DND-41 (cell line): ENCODE measurements around the gene TTC4.

Experiments
- ATAC-seq: fragments of 200-7000 bp; cut with Tn5 transposase; 3 replicates; pipeline ENCODE4 v1.9.1; 2021; ENCODE audit warnings: low read depth; ENCODE audit not compliant: insufficient read depth
- DNase-seq: peaks from one replicate; pipeline ENCODE4 v3.0.0-alpha.2; 2020
- H2AFZ ChIP-seq: 2 replicates; pipeline ENCODE4 v1.6.0; 2012; ENCODE audit warnings: low read depth, low read length
- H3K27ac ChIP-seq: 2 replicates; pipeline ENCODE4 v1.5.1; 2012; ENCODE audit warnings: low read length, inconsistent platforms
- H3K27me3 ChIP-seq: fragments of 200-600 bp; sonication (generic); 2 replicates; pipeline ENCODE4 v1.6.0; 2012; ENCODE audit warnings: low read length, mild to moderate bottlenecking, inconsistent platforms; ENCODE audit not compliant: insufficient read depth, poor library complexity
- H3K36me3 ChIP-seq: 2 replicates; pipeline ENCODE4 v1.5.1; 2012; ENCODE audit warnings: low read length, inconsistent platforms; ENCODE audit not compliant: insufficient read depth
- H3K4me1 ChIP-seq: 2 replicates; pipeline ENCODE4 v1.5.1; 2012; ENCODE audit warnings: mild to moderate bottlenecking, low read length; ENCODE audit not compliant: insufficient read depth
- H3K4me2 ChIP-seq: 2 replicates; pipeline ENCODE4 v1.6.0; 2012; ENCODE audit warnings: mild to moderate bottlenecking, moderate library complexity, low read length, inconsistent platforms; ENCODE audit not compliant: insufficient read depth
- H3K4me3 ChIP-seq, 2 experiments: fragments of 200-600 bp in 1 of 2; shearing (Covaris generic) in 1 of 2; 2 replicates each; pipeline ENCODE4 v1.5.1; 2012 to 2016; ENCODE audit warnings: inconsistent platforms in 2 of 2, low read length in 2 of 2, mild to moderate bottlenecking in 2 of 2, low read depth in 1 of 2, moderate library complexity in 1 of 2
- H3K79me2 ChIP-seq: 2 replicates; pipeline ENCODE4 v1.6.0; 2012; ENCODE audit warnings: low read length, inconsistent platforms; ENCODE audit not compliant: insufficient read depth
- H3K9ac ChIP-seq: 2 replicates; pipeline ENCODE4 v1.6.0; 2012; ENCODE audit warnings: low read depth, mild to moderate bottlenecking, inconsistent platforms, low read length, moderate library complexity
- H3K9me3 ChIP-seq: 2 replicates; pipeline ENCODE4 v1.5.1; 2012; ENCODE audit warnings: low read length, moderate library complexity, mild to moderate bottlenecking, inconsistent platforms; ENCODE audit not compliant: insufficient read depth, severe bottlenecking
- H4K20me1 ChIP-seq: 2 replicates; pipeline ENCODE4 v1.6.0; 2012; ENCODE audit warnings: low read length; ENCODE audit not compliant: insufficient read depth
- CTCF ChIP-seq: IDR thresholded peaks from 2 replicates; pipeline ENCODE4 v1.5.1; 2012; ENCODE audit warnings: borderline replicate concordance, low read length, moderate library complexity, mild to moderate bottlenecking; ENCODE audit not compliant: poor library complexity, severe bottlenecking; ENCODE audit errors: extremely low read depth
- EZH2 ChIP-seq: IDR thresholded peaks from 3 replicates; pipeline ENCODE4 v1.6.1; 2012; ENCODE audit warnings: borderline replicate concordance, low read depth, mild to moderate bottlenecking, moderate library complexity, low read length, inconsistent platforms; ENCODE audit not compliant: severe bottlenecking

Gene TTC4

GRCh38 chr1:54745864-54746263 is 30.2 kb downstream of the TTC4 start:
- Histone ChIP-seq H2AFZ (no peak overlapping the region), H3K9ac (no peak overlapping the region), H3K9me3 (no peaks in the 10 kb centered on the region), H3K27me3 (no peaks in the 10 kb centered on the region), H4K20me1 (peaks cover 5% of the 10 kb centered on the region; the same call in 1 of the 2 replicates), H3K4me2 (no peak overlapping the region), H3K79me2 (no peaks in the 10 kb centered on the region), H3K4me1 (no peaks in the 10 kb centered on the region), H3K36me3 (peaks cover 30% of the 10 kb centered on the region), H3K27ac (no peak overlapping the region), H3K4me3 (no peak overlapping the region)
- DNase-seq (no peak), ATAC-seq (no peak)
- TF ChIP-seq EZH2 (no peak), CTCF (no peak)

GRCh38 chr1:54748094-54748835 is 32.6 kb downstream of the TTC4 start:
- no peak overlapping the region for H2AFZ ChIP-seq
- H3K4me3 ChIP-seq: no peak overlapping the region
- TF ChIP-seq EZH2 (no peak), CTCF (no peak)
- H3K27ac ChIP-seq: no peak overlapping the region
- no peaks in the 10 kb centered on the region for H3K4me1 ChIP-seq
- ATAC-seq (no peak), DNase-seq (no peak)
- no peak overlapping the region for H3K9ac ChIP-seq
- no peak overlapping the region for H3K4me2 ChIP-seq
- no peaks in the 10 kb centered on the region for H3K27me3 ChIP-seq
- peaks cover 3% of the 10 kb centered on the region; the same call in 1 of the 2 replicates for H4K20me1 ChIP-seq
- H3K9me3 ChIP-seq: no peaks in the 10 kb centered on the region
- peaks cover 11% of the 10 kb centered on the region for H3K36me3 ChIP-seq
- no peaks in the 10 kb centered on the region for H3K79me2 ChIP-seq

GRCh38 chr1:54750596-54750995 is 34.9 kb downstream of the TTC4 start:
- no peaks in the 10 kb centered on the region for H3K4me1 ChIP-seq
- H2AFZ ChIP-seq: no peak overlapping the region
- H4K20me1 ChIP-seq: no peaks in the 10 kb centered on the region
- no peaks in the 10 kb centered on the region for H3K27me3 ChIP-seq
- H3K4me3 ChIP-seq: no peak overlapping the region
- no peak overlapping the region for H3K27ac ChIP-seq
- H3K36me3 ChIP-seq: no peaks in the 10 kb centered on the region
- ATAC-seq (no peak), DNase-seq (no peak)
- H3K9me3 ChIP-seq: no peaks in the 10 kb centered on the region
- H3K4me2 ChIP-seq: no peak overlapping the region
- TF ChIP-seq CTCF: no peak
- no peak for TF ChIP-seq EZH2
- H3K9ac ChIP-seq: no peak overlapping the region
- no peaks in the 10 kb centered on the region for H3K79me2 ChIP-seq

- Histone ChIP-seq H4K20me1 (no peaks in the 10 kb centered on the region; the same call in 1 of the 2 replicates), H3K4me3 (no peak overlapping the region), H3K9ac (no peak overlapping the region), H3K9me3 (no peaks in the 10 kb centered on the region), H3K27me3 (no peaks in the 10 kb centered on the region), H2AFZ (no peak overlapping the region), H3K4me2 (no peak overlapping the region), H3K4me1 (no peaks in the 10 kb centered on the region), H3K36me3 (peaks cover 5% of the 10 kb centered on the region; the same call in 1 of the 2 replicates), H3K27ac (no peak overlapping the region), H3K79me2 (no peaks in the 10 kb centered on the region)
- ATAC-seq (no peak), DNase-seq (no peak)
- no peak for TF ChIP-seq CTCF
- TF ChIP-seq EZH2: no peak
Measured at GRCh38 chr1:54751426-54751825, 35.8 kb downstream of the TTC4 start.
